GM23338 (cell line): ENCODE data around the gene SIRT1.

Experiments
- CREB1 ChIP-seq: fragments of 250-450 bp; sonication (Bioruptor Pico); IDR thresholded peaks from 2 replicates; pipeline ENCODE4 v1.5.0; 2020; ENCODE audit warnings: low read depth, mild to moderate bottlenecking, moderate library complexity
- CTCF ChIP-seq, 2 experiments: fragments of 200-600 bp in 1 of 2; sonication (generic) in 1 of 2; conservative IDR thresholded peaks; 2 replicates each; pipeline versions ENCODE4 v1.5.1 to v1.6.1; 2016 to 2017; ENCODE audit warnings: antibody characterized with exemption in 2 of 2, low read depth in 2 of 2, mild to moderate bottlenecking in 2 of 2, moderate library complexity in 1 of 2
- EZH2phosphoT487 ChIP-seq: fragments of 200-600 bp; sonication (generic); IDR thresholded peaks from one replicate; pipeline ENCODE4 v1.8.1; 2018; ENCODE audit warnings: antibody characterized with exemption; ENCODE audit not compliant: unreplicated experiment
- JUNB ChIP-seq: IDR thresholded peaks from one replicate; pipeline ENCODE4 v1.6.1; 2016; ENCODE audit warnings: antibody characterized with exemption; ENCODE audit not compliant: unreplicated experiment
- POLR2AphosphoS5 ChIP-seq: IDR thresholded peaks from 2 replicates; pipeline ENCODE4 v1.6.1; 2016; ENCODE audit warnings: antibody characterized with exemption, low read depth
- REST ChIP-seq: IDR thresholded peaks from one replicate; pipeline ENCODE4 v1.6.1; 2018; ENCODE audit warnings: antibody characterized with exemption; ENCODE audit not compliant: unreplicated experiment
- ZNF114 ChIP-seq: fragments of 250-450 bp; sonication (Bioruptor Pico); IDR thresholded peaks from 2 replicates; pipeline ENCODE4 v1.5.0; 2020; ENCODE audit warnings: mild to moderate bottlenecking, moderate library complexity
- ZNF331 ChIP-seq: fragments of 250-450 bp; sonication (Bioruptor Pico); IDR thresholded peaks from 2 replicates; pipeline ENCODE4 v1.5.0; 2020; ENCODE audit warnings: low read depth, mild to moderate bottlenecking, moderate library complexity

- no peak for TF ChIP-seq CTCF (conservative IDR thresholded peaks at IDR 0.05; ENCODE audit: low read depth in 2 of 2)
- TF ChIP-seq ZNF331 (CRISPR knock-in tag): no peak
- TF ChIP-seq REST: no peak
- no peak for TF ChIP-seq CREB1 (CRISPR knock-in tag)
- no peak for TF ChIP-seq JUNB
- no peak for TF ChIP-seq POLR2AphosphoS5
- no peak for TF ChIP-seq ZNF114 (CRISPR knock-in tag)
- no peak for TF ChIP-seq EZH2phosphoT487
These were observed 30.9 kb upstream of the SIRT1 start for GRCh38 chr10:67853512-67853911.
